HepG2 (cell line): ENCODE measurements around the gene PMM2. TPM values are rescaled to one million over a fixed set of nuclear protein-coding genes. Genes with fewer than 3 reads are reported as not detected.

Source experiments
- KDM5A ChIP-seq: fragments of 200-600 bp; sonication (generic); IDR thresholded peaks from 2 replicates; pipeline ENCODE4 v1.7.0; 2018; ENCODE audit warnings: antibody characterized with exemption, mild to moderate bottlenecking, low read length, borderline replicate concordance
- KLF9 ChIP-seq: IDR thresholded peaks from 2 replicates; pipeline ENCODE4 v1.6.1; 2016; ENCODE audit warnings: low read depth
- PHB2 ChIP-seq: fragments of 450-650 bp; IDR thresholded peaks from 2 replicates; pipeline ENCODE4 v1.6.1; 2018; ENCODE audit not compliant: partially characterized antibody
- PHF5A ChIP-seq: IDR thresholded peaks from one replicate; pipeline ENCODE4 v1.6.1; 2018; ENCODE audit warnings: low read depth, missing genetic modification reagents; ENCODE audit not compliant: unreplicated experiment
- TCF7L2 ChIP-seq: IDR thresholded peaks from 2 replicates; pipeline ENCODE4 v1.6.1; 2011; ENCODE audit warnings: mild to moderate bottlenecking, low read depth, low read length, moderate library complexity
- YEATS4 ChIP-seq: sonication (generic); formaldehyde crosslinking; IDR thresholded peaks from 2 replicates; pipeline ENCODE4 v1.4.0; 2020; ENCODE audit warnings: missing genetic modification reagents, borderline replicate concordance
- ZNF432 ChIP-seq: sonication (generic); formaldehyde crosslinking; IDR thresholded peaks from 2 replicates; pipeline ENCODE4 v1.5.0; 2020; ENCODE audit warnings: missing genetic modification reagents, mild to moderate bottlenecking, borderline replicate concordance
- ZSCAN20 ChIP-seq: sonication (generic); formaldehyde crosslinking; IDR thresholded peaks from 2 replicates; pipeline ENCODE4 v1.4.0; 2020; ENCODE audit warnings: missing genetic modification reagents, mild to moderate bottlenecking, borderline replicate concordance
- polyA plus RNA-seq, 8 experiments: library from polyadenylated mRNA; depleted of rRNA in 3 of 8; stranded (reverse) in 7 of 8; unstranded in 1 of 8; fragments of >200 nt; fragmentation: Illumina TruSeq in 4 of 8; extraction: Trizol in 4 of 8; gene quantifications; 2 replicates each; pipeline versions ENCODE4 v1.2.1 to v1.2.3, GENCODE V29; 2011 to 2016; ENCODE audit warnings: low read depth in 4 of 8, missing spikeins in 1 of 8, mixed read lengths in 1 of 8; ENCODE audit not compliant: insufficient read depth in 1 of 8
- total RNA-seq, 5 experiments: library from RNA; depleted of rRNA; stranded (reverse); fragments of >200 nt; fragmentation: Illumina TruSeq; extraction: Trizol; gene quantifications; 2 replicates each; pipeline ENCODE4 v1.2.3, GENCODE V29; 2016; ENCODE audit warnings: low read depth in 1 of 5
- TF ChIP-seq, protein P1 (sequence below): sonication (generic); formaldehyde crosslinking; conservative IDR thresholded peaks from 2 replicates; pipeline ENCODE4 v1.4.0; 2020; ENCODE audit warnings: missing genetic modification reagents
- TF ChIP-seq, protein P2 (sequence below): sonication (generic); formaldehyde crosslinking; IDR thresholded peaks from 2 replicates; pipeline ENCODE4 v1.5.1; 2020; ENCODE audit warnings: mild to moderate bottlenecking, missing genetic modification reagents, borderline replicate concordance
- TF ChIP-seq, protein P3 (sequence below): IDR thresholded peaks from 2 replicates; pipeline ENCODE4 v1.6.1; 2016; ENCODE audit warnings: low read depth, borderline replicate concordance
- TF ChIP-seq, protein P4 (sequence below), 2 experiments: IDR thresholded peaks; 2 replicates each; pipeline ENCODE4 v1.6.1; 2011 to 2012; ENCODE audit warnings: low read length in 2 of 2, borderline replicate concordance in 1 of 2, low read depth in 1 of 2, mild to moderate bottlenecking in 1 of 2, moderate library complexity in 1 of 2

The PMM2 gene
- total and polyA plus RNA-seq, 2 of the 13 experiments (the other 11 are each of a cell fraction or from before 2014, with no cell fraction given) = 52.2 to 93.7 TPM

DNA sequence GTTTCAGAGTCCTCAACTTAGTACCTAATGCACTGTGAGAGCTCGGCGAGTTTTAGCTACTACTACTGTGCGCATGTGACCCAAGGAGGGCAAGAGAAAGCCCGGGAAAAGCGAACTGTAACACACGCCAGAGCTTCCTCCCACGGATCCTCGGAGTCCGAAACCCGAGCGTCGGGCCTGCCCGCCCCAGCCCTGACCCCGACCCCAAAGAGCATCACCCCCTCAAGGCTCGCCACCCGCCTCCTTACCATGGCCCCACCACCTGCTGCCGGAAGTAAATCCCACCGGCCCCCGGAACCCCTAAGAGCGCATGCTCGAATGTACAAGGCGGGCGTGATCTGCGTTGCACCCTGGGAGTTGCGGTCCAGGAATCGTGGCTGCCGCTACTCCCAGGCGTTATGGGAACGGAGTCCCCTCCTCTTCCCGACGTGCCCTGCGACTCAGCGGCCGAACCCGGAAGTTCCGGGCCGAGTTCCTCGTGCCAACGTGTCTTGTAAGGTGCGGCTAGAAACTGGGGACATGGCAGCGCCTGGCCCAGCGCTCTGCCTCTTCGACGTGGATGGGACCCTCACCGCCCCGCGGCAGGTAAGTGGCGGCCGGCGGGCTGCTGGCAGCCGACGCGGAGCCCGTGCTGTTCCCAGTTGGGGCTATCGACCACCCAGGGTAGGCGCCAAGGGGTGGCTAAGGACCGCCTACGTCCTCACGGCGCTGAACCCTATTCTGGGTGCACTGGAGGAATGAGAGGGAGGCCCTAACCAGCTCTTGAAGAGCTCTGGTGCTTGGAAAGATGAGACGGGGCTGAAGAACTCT, at the start of gene PMM2, which contains the start of gene TMEM186 (continued):
- TF ChIP-seq, protein P1, sequence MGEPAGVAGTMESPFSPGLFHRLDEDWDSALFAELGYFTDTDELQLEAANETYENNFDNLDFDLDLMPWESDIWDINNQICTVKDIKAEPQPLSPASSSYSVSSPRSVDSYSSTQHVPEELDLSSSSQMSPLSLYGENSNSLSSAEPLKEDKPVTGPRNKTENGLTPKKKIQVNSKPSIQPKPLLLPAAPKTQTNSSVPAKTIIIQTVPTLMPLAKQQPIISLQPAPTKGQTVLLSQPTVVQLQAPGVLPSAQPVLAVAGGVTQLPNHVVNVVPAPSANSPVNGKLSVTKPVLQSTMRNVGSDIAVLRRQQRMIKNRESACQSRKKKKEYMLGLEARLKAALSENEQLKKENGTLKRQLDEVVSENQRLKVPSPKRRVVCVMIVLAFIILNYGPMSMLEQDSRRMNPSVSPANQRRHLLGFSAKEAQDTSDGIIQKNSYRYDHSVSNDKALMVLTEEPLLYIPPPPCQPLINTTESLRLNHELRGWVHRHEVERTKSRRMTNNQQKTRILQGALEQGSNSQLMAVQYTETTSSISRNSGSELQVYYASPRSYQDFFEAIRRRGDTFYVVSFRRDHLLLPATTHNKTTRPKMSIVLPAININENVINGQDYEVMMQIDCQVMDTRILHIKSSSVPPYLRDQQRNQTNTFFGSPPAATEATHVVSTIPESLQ (CRISPR knock-in tag) = peak; percentile 88; the same call in 1 of the 2 replicates
- TF ChIP-seq ZSCAN20 (CRISPR knock-in tag) = peak; percentile 96
- TF ChIP-seq, protein P2, sequence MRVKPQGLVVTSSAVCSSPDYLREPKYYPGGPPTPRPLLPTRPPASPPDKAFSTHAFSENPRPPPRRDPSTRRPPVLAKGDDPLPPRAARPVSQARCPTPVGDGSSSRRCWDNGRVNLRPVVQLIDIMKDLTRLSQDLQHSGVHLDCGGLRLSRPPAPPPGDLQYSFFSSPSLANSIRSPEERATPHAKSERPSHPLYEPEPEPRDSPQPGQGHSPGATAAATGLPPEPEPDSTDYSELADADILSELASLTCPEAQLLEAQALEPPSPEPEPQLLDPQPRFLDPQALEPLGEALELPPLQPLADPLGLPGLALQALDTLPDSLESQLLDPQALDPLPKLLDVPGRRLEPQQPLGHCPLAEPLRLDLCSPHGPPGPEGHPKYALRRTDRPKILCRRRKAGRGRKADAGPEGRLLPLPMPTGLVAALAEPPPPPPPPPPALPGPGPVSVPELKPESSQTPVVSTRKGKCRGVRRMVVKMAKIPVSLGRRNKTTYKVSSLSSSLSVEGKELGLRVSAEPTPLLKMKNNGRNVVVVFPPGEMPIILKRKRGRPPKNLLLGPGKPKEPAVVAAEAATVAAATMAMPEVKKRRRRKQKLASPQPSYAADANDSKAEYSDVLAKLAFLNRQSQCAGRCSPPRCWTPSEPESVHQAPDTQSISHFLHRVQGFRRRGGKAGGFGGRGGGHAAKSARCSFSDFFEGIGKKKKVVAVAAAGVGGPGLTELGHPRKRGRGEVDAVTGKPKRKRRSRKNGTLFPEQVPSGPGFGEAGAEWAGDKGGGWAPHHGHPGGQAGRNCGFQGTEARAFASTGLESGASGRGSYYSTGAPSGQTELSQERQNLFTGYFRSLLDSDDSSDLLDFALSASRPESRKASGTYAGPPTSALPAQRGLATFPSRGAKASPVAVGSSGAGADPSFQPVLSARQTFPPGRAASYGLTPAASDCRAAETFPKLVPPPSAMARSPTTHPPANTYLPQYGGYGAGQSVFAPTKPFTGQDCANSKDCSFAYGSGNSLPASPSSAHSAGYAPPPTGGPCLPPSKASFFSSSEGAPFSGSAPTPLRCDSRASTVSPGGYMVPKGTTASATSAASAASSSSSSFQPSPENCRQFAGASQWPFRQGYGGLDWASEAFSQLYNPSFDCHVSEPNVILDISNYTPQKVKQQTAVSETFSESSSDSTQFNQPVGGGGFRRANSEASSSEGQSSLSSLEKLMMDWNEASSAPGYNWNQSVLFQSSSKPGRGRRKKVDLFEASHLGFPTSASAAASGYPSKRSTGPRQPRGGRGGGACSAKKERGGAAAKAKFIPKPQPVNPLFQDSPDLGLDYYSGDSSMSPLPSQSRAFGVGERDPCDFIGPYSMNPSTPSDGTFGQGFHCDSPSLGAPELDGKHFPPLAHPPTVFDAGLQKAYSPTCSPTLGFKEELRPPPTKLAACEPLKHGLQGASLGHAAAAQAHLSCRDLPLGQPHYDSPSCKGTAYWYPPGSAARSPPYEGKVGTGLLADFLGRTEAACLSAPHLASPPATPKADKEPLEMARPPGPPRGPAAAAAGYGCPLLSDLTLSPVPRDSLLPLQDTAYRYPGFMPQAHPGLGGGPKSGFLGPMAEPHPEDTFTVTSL (CRISPR knock-in tag) = 0 out of 2 replicates have a peak, but pooled peaks have one; percentile 80
- no peak for TF ChIP-seq ZNF432 (CRISPR knock-in tag)
- no peak for TF ChIP-seq TCF7L2
- TF ChIP-seq KDM5A = peak; percentile 84
- peak; percentile 98 for TF ChIP-seq PHF5A (CRISPR knock-in tag)
- TF ChIP-seq, protein P3, sequence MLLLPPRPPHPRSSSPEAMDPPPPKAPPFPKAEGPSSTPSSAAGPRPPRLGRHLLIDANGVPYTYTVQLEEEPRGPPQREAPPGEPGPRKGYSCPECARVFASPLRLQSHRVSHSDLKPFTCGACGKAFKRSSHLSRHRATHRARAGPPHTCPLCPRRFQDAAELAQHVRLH (CRISPR knock-in tag) = peak; percentile 98
- no peak for TF ChIP-seq PHB2
- peak; percentile 97 for TF ChIP-seq KLF9 (CRISPR knock-in tag)
- TF ChIP-seq, protein P4, sequence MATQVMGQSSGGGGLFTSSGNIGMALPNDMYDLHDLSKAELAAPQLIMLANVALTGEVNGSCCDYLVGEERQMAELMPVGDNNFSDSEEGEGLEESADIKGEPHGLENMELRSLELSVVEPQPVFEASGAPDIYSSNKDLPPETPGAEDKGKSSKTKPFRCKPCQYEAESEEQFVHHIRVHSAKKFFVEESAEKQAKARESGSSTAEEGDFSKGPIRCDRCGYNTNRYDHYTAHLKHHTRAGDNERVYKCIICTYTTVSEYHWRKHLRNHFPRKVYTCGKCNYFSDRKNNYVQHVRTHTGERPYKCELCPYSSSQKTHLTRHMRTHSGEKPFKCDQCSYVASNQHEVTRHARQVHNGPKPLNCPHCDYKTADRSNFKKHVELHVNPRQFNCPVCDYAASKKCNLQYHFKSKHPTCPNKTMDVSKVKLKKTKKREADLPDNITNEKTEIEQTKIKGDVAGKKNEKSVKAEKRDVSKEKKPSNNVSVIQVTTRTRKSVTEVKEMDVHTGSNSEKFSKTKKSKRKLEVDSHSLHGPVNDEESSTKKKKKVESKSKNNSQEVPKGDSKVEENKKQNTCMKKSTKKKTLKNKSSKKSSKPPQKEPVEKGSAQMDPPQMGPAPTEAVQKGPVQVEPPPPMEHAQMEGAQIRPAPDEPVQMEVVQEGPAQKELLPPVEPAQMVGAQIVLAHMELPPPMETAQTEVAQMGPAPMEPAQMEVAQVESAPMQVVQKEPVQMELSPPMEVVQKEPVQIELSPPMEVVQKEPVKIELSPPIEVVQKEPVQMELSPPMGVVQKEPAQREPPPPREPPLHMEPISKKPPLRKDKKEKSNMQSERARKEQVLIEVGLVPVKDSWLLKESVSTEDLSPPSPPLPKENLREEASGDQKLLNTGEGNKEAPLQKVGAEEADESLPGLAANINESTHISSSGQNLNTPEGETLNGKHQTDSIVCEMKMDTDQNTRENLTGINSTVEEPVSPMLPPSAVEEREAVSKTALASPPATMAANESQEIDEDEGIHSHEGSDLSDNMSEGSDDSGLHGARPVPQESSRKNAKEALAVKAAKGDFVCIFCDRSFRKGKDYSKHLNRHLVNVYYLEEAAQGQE (IDR thresholded peaks at IDR 0.05; ENCODE audit: borderline replicate concordance in 1 of 2, low read depth in 1 of 2, low read length in 2 of 2) = peak in 1 of 2 experiments; percentile 74; a peak in 1 of 4 replicates
- TF ChIP-seq YEATS4 (CRISPR knock-in tag) = peak; percentile 100
